HFFc6 (cell line): Measurements from ENCODE around the gene ZNF273. TPM values are rescaled to one million over a fixed set of nuclear protein-coding genes. Genes with fewer than 3 reads are reported as not detected.

Experiments
- DNase-seq: peaks from one replicate; pipeline ENCODE4 v3.0.0-alpha.2; 2018
- H3K27ac Mint-ChIP-seq: 2 replicates; pipeline ENCODE4 v1.8.0; 2020; ENCODE audit warnings: mild to moderate bottlenecking, mixed read lengths
- H3K27me3 Mint-ChIP-seq: 2 replicates; pipeline ENCODE4 v1.8.0; 2021; ENCODE audit warnings: mild to moderate bottlenecking, moderate library complexity, mixed read lengths; ENCODE audit not compliant: insufficient read depth
- H3K36me3 Mint-ChIP-seq: 2 replicates; pipeline ENCODE4 v1.8.0; 2021; ENCODE audit warnings: low read depth, mixed read lengths
- H3K4me1 Mint-ChIP-seq: 2 replicates; pipeline ENCODE4 v1.8.0; 2020; ENCODE audit warnings: low read depth, mixed read lengths
- H3K4me3 Mint-ChIP-seq: 2 replicates; pipeline ENCODE4 v1.8.0; 2020; ENCODE audit warnings: mild to moderate bottlenecking, moderate library complexity, mixed read lengths
- H3K9me3 Mint-ChIP-seq: 2 replicates; pipeline ENCODE4 v1.8.0; 2020; ENCODE audit warnings: mild to moderate bottlenecking, mixed read lengths
- total RNA-seq, 6 experiments: library from RNA; stranded (reverse); fragmentation: NEBNext Ultra II Directional; extraction: Animal tissue kit (Norgen Biotek cat#: 25700); gene quantifications; 2 replicates in 1 of 6; 3 replicates in 5 of 6; pipeline ENCODE4 v1.2.3, GENCODE V29; 2021
- TF ChIP-seq, protein P1 (sequence below): fragments of 200-600 bp; sonication (generic); IDR thresholded peaks from 2 replicates; pipeline ENCODE4 v1.5.0; 2021; ENCODE audit warnings: antibody characterized with exemption, mild to moderate bottlenecking

Gene ZNF273
- total RNA-seq, 6 experiments from 2014 or later: 1.2 to 2.5 (median 2.0) TPM

DNA sequence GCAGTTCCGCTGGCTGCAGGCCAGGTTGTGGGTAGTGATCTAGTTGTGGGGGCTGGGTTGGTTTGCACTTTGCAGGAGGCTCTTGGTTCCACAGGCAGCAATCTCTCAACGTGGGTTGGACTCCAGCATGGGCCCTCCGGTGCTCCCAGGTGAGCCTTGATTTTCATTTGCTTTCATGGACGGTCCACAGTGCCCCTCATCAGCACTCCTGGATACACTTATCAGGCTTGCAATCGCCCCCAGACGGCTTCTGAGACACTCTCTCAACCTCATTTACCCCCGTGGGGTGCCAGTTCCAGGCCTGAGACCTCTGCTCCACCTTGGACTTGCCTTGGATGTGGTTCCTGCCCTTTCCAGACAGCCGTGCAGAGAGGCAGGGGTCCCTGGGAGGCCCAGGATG is 31.3 kb upstream of the ZNF273 start:
- no peaks in the 10 kb centered on the region for H3K4me1 Mint-ChIP-seq
- no peak overlapping the region for H3K27ac Mint-ChIP-seq
- peaks cover 11% of the 10 kb centered on the region; the same call in 1 of the 2 replicates for H3K36me3 Mint-ChIP-seq
- peaks cover 45% of the 10 kb centered on the region for H3K9me3 Mint-ChIP-seq
- H3K27me3 Mint-ChIP-seq: peaks cover 14% of the 10 kb centered on the region
- no peak overlapping the region for H3K4me3 Mint-ChIP-seq
- TF ChIP-seq, protein P1, sequence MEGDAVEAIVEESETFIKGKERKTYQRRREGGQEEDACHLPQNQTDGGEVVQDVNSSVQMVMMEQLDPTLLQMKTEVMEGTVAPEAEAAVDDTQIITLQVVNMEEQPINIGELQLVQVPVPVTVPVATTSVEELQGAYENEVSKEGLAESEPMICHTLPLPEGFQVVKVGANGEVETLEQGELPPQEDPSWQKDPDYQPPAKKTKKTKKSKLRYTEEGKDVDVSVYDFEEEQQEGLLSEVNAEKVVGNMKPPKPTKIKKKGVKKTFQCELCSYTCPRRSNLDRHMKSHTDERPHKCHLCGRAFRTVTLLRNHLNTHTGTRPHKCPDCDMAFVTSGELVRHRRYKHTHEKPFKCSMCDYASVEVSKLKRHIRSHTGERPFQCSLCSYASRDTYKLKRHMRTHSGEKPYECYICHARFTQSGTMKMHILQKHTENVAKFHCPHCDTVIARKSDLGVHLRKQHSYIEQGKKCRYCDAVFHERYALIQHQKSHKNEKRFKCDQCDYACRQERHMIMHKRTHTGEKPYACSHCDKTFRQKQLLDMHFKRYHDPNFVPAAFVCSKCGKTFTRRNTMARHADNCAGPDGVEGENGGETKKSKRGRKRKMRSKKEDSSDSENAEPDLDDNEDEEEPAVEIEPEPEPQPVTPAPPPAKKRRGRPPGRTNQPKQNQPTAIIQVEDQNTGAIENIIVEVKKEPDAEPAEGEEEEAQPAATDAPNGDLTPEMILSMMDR: no peak
- DNase-seq: no peak

DNA sequence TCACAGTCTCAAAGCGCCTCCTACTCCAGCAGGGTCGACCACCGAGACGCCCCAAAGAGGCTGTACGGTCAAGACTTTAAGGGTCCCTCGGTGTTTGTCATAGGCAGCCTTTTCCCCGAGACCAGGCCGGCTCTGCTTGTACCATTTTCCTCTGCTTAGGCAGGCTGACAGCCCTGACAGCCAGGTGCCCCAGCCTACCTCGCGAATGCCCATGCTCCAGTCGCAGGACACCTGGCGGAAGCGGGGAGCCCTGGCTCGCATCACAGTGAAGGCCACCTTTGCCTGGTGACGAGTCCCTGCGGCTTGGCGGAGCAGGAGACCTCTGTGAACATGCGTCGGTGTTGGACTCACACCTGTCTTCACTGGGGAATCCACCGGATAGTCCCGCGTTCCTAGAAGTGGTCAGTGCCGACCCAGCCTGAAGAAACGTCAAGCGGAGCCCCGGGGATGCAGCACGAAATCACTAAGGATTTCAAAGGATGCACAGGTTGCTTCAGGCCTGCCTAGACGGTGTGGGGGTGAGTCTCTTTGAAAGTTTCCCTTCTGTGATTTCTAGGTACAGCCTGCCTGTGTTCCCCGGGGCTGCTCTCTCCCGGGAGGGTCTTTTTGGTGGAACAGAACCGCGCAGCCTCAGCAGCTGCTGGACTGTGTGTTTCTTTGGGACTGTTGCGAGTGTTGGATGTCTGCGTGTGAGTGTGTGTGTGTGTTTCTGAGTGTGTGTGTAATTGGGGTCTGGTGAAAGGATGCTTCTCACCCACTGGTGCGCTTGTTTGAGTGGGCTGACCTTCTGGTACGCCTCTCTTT is 30.5 kb upstream of the ZNF273 start:
- Mint-ChIP-seq H3K9me3 (peaks cover 53% of the 10 kb centered on the region), H3K4me1 (no peaks in the 10 kb centered on the region), H3K27ac (no peak overlapping the region), H3K4me3 (no peak overlapping the region), H3K36me3 (peaks cover 14% of the 10 kb centered on the region; the same call in 1 of the 2 replicates), H3K27me3 (peaks cover 10% of the 10 kb centered on the region)
- DNase-seq: no peak
- TF ChIP-seq, protein P1: no peak

DNA sequence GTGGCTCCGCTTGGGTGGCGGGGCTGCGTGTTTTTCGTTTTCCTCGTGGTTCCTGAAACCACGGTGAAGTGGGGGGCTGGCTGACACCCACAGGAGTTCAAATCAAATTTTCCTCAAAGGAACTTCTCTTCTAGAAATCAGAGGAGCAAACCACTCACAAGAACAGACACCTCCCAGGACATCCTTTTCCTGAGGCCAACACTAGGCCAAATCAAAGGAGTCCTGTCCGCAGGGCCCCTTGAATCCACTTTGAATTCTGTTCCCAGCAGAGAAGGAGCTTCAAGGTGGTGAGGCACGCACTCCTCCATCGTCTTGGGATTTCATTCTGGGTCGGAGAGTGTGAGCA is 29.9 kb upstream of the ZNF273 start:
- H3K4me3 Mint-ChIP-seq: no peak overlapping the region

DNA sequence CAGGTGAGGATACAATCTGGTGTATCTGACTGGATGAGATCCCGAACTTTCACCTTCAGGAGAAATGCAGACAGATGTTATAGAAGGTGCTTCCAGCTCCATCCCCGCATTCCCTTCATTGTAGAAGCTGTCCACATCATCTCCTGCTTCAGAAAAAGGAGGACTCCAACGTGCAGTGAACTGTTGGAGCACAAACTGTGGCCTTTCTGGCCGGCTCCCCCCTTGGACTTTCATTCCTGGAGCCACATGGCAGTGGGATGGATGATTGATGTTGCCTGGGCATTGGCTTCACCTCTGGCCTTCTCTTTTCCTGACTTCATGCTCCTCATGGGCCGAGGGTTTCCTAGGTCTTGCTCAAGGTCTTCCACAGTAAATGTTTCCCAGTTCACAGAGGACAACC is 29.6 kb upstream of the ZNF273 start:
- Mint-ChIP-seq H3K9me3 (peaks cover 58% of the 10 kb centered on the region), H3K27ac (no peak overlapping the region), H3K4me3 (no peak overlapping the region; the same call in 1 of the 2 replicates), H3K36me3 (peaks cover 19% of the 10 kb centered on the region), H3K27me3 (peaks cover 10% of the 10 kb centered on the region), H3K4me1 (no peaks in the 10 kb centered on the region)
- TF ChIP-seq, protein P1: no peak
- no peak for DNase-seq

More for the DNA sequence above, 29.9 kb upstream of the ZNF273 start:
- H3K27me3 Mint-ChIP-seq: peaks cover 10% of the 10 kb centered on the region
- DNase-seq: no peak
- no peaks in the 10 kb centered on the region for H3K4me1 Mint-ChIP-seq
- TF ChIP-seq, protein P1: no peak
- H3K36me3 Mint-ChIP-seq: peaks cover 18% of the 10 kb centered on the region
- no peak overlapping the region for H3K27ac Mint-ChIP-seq
- peaks cover 59% of the 10 kb centered on the region for H3K9me3 Mint-ChIP-seq

DNA sequence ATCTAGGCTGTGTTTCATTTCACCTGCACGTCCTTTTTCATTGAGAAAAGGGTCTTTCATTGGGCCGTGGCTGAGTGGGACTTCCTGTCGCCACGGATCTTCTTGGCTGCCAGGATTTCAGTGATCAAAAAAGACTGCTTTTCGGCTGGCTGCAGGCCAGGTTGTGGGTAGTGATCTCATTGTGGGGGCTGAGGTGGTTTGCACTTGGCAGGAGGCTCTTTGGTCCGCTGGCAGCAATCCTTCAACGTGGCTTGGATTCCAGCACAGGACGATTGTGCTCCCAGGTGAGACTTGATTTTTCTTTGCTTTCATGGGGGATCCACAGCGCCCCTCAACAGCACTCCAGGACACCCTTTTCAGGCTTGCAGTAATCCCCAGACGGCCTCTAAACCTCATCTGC is 29.0 kb upstream of the ZNF273 start:
- H3K4me1 Mint-ChIP-seq: no peaks in the 10 kb centered on the region
- H3K36me3 Mint-ChIP-seq: peaks cover 23% of the 10 kb centered on the region
- H3K27me3 Mint-ChIP-seq: peaks cover 10% of the 10 kb centered on the region
- DNase-seq: no peak
- no peak overlapping the region for H3K27ac Mint-ChIP-seq
- TF ChIP-seq, protein P1: no peak
- H3K4me3 Mint-ChIP-seq: no peak overlapping the region
- H3K9me3 Mint-ChIP-seq: peaks cover 58% of the 10 kb centered on the region
